ENCODE data around the gene SLC9A9. TPM values are rescaled to one million over a fixed set of nuclear protein-coding genes. Genes with fewer than 3 reads are reported as not detected.

SLC9A9 gene
- total and polyA plus RNA-seq, 10 of the 15 experiments (the other 5 are each of a cell fraction or from before 2014, with no cell fraction given), result 3.5 to 14.2 (median 9.3) TPM

DNA sequence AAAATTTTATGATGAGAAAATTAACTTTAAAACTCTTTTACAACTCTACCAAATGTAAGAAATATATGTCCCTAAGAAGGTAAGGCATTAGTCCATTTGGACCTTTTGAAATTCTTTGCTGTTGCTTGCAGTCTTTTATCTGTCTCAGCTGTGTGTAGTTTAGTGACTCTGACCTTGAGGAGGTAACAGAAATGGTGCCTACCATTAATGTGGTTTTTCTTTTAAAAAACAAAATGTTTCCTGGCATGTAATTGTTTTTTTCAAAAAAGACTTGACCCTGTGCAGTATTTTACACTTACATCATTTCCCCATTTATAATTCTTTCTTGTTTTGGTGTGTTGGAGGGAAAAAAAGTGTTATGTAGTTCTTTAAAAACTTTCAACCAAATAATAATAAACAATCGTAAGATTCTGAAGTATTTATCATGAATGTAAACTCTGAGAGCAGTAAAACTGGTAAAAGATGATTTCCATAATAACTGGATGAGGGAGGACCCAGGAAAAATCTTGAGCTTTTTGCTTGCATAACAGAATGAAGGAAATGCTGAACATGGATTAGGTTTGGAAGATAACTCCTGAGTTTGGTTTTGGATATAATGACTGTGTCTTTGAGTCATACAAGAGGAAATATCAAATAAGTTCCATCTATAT, 503.6 kb downstream of the SLC9A9 start:
- ChIA-PET SMC1A (ENCODE audit: uncharacterized antibody, unreplicated experiment) (interaction anchor here (0.6 to 1.5 kb wide), 3 partner anchors 19 to 181 kb away, joined by 3 to 4 read pairs (median 3); no protein-coding TSS in a partner anchor), POLR2A (no interaction called here), RAD21 (ENCODE audit: unreplicated experiment) (no interaction called here), CTCF (interaction anchor here (1.0 kb wide), 1 partner anchor 9 kb away, joined by 3 read pairs; no protein-coding TSS in a partner anchor)
- BruUV-seq (replicated peaks), result no TSS peak
- FAIRE-seq, result no peak
- H2AFZ ChIP-seq (ENCODE audit: control insufficient read depth, low read depth, low read length), result no peak overlapping the region
- H3K4me1 ChIP-seq (ENCODE audit: control insufficient read depth, insufficient read depth, low read length), result peaks cover 5% of the 10 kb centered on the region
- no peaks in the 10 kb centered on the region for H3K36me3 ChIP-seq (ENCODE audit: control insufficient read depth in 2 of 2, insufficient read depth in 2 of 2, low read length in 1 of 2)
- in situ Hi-C loops (cut with MboI) (no loop called here), intact Hi-C loops (cut with micrococcal nuclease; ENCODE audit: unreplicated experiment) (loop anchor here (5.0 kb wide), 1 partner anchor 222 kb away; no protein-coding TSS in a partner anchor)
- 88% methylated on average over 1 of the region's 1 CpG for WGBS (ENCODE audit: insufficient coverage, insufficient replicate concordance, low lambda C conversion rate, missing lambda C conversion rate)
- H3K27me3 ChIP-seq (replicated peaks in 1 of 2; ENCODE audit: control insufficient read depth in 2 of 2, insufficient read depth in 2 of 2, low read length in 1 of 2), result no peaks in the 10 kb centered on the region
- DNase-seq (ENCODE audit: low read depth, low spot score), result no peak
- no peak overlapping the region for H3K9ac ChIP-seq (ENCODE audit: control insufficient read depth, insufficient read depth, low read length)
- no peak overlapping the region for H3K27ac ChIP-seq (ENCODE audit: control insufficient read depth, insufficient read depth)
- no peak for TF ChIP-seq ESRRA (IDR thresholded peaks at IDR 0.05; ENCODE audit: low read length)
- no peak for TF ChIP-seq BRCA1 (IDR thresholded peaks at IDR 0.05; ENCODE audit: low read depth, low read length)
- TF ChIP-seq, protein P1, sequence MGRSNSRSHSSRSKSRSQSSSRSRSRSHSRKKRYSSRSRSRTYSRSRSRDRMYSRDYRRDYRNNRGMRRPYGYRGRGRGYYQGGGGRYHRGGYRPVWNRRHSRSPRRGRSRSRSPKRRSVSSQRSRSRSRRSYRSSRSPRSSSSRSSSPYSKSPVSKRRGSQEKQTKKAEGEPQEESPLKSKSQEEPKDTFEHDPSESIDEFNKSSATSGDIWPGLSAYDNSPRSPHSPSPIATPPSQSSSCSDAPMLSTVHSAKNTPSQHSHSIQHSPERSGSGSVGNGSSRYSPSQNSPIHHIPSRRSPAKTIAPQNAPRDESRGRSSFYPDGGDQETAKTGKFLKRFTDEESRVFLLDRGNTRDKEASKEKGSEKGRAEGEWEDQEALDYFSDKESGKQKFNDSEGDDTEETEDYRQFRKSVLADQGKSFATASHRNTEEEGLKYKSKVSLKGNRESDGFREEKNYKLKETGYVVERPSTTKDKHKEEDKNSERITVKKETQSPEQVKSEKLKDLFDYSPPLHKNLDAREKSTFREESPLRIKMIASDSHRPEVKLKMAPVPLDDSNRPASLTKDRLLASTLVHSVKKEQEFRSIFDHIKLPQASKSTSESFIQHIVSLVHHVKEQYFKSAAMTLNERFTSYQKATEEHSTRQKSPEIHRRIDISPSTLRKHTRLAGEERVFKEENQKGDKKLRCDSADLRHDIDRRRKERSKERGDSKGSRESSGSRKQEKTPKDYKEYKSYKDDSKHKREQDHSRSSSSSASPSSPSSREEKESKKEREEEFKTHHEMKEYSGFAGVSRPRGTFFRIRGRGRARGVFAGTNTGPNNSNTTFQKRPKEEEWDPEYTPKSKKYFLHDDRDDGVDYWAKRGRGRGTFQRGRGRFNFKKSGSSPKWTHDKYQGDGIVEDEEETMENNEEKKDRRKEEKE (IDR thresholded peaks at IDR 0.05), result no peak
- TF ChIP-seq MYB (IDR thresholded peaks at IDR 0.05; ENCODE audit: borderline replicate concordance, low read depth, low read length), result no peak
- TF ChIP-seq, protein P2, sequence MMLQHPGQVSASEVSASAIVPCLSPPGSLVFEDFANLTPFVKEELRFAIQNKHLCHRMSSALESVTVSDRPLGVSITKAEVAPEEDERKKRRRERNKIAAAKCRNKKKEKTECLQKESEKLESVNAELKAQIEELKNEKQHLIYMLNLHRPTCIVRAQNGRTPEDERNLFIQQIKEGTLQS (IDR thresholded peaks at IDR 0.05; ENCODE audit: borderline replicate concordance, extremely low read depth, low read depth, low read length), result no peak
- TF ChIP-seq, protein P3, sequence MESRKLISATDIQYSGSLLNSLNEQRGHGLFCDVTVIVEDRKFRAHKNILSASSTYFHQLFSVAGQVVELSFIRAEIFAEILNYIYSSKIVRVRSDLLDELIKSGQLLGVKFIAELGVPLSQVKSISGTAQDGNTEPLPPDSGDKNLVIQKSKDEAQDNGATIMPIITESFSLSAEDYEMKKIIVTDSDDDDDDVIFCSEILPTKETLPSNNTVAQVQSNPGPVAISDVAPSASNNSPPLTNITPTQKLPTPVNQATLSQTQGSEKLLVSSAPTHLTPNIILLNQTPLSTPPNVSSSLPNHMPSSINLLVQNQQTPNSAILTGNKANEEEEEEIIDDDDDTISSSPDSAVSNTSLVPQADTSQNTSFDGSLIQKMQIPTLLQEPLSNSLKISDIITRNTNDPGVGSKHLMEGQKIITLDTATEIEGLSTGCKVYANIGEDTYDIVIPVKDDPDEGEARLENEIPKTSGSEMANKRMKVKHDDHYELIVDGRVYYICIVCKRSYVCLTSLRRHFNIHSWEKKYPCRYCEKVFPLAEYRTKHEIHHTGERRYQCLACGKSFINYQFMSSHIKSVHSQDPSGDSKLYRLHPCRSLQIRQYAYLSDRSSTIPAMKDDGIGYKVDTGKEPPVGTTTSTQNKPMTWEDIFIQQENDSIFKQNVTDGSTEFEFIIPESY (IDR thresholded peaks at IDR 0.05), result no peak
- no peak for TF ChIP-seq ZNF217 (IDR thresholded peaks at IDR 0.05)
- TF ChIP-seq CBX5 (IDR thresholded peaks at IDR 0.05; ENCODE audit: low read depth), result no peak
- no peak for TF ChIP-seq IRF4 (IDR thresholded peaks at IDR 0.05; ENCODE audit: low read depth, low read length)
- no peak for TF ChIP-seq FOS (IDR thresholded peaks at IDR 0.05; ENCODE audit: borderline replicate concordance, extremely low read depth, insufficient read length)
- no peak for TF ChIP-seq STAT3 (IDR thresholded peaks at IDR 0.05; ENCODE audit: low read depth, low read length)
- H4K20me1 ChIP-seq (ENCODE audit: control insufficient read depth, insufficient read depth), result no peaks in the 10 kb centered on the region
- no peak overlapping the region for H3K4me2 ChIP-seq (ENCODE audit: control insufficient read depth, insufficient read depth)
- H3K4me3 ChIP-seq, result no peak overlapping the region
- H3K79me2 ChIP-seq (ENCODE audit: control insufficient read depth, insufficient read depth, low read length), result no peaks in the 10 kb centered on the region
- ATAC-seq, result no peak
- H3K9me3 ChIP-seq (replicated peaks; ENCODE audit: control insufficient read depth, insufficient read depth, low read length), result no peaks in the 10 kb centered on the region
